Measurements from ENCODE around the gene CD53.

DNA sequence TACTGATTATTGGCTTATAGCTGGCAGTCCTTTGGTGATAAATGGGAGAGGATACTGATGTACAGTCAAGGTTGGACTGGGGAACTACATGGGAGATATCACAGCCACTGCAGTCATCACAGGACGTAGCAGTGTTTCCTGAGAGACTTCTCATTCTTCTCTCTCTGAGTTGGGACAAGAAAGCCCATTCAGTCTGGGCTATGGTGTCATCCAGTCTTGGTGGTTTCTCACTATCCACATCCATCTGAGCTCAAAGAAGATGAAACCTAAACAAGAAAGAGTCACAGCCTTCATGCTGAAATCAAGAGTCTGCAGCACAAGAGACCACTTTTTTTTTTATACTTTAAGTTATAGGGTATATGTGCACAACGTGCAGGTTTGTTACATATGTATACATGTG lies 12.8 kb upstream of the CD53 start:
- TF ChIP-seq CTCF (conservative IDR thresholded peaks at IDR 0.05; ENCODE audit: low read depth, low read length) (no peak), POLR2A (IDR thresholded peaks at IDR 0.05; ENCODE audit: low read depth, low read length) (no peak), RAD21 (IDR thresholded peaks at IDR 0.05; ENCODE audit: low read length) (no peak), CEBPB (IDR thresholded peaks at IDR 0.05; ENCODE audit: low read depth, low read length) (no peak), MXI1 (IDR thresholded peaks at IDR 0.05; ENCODE audit: borderline replicate concordance, low read depth, low read length) (no peak), BHLHE40 (IDR thresholded peaks at IDR 0.05; ENCODE audit: low read depth, low read length) (no peak), MAFK (IDR thresholded peaks at IDR 0.05; ENCODE audit: low read depth, low read length) (no peak), RFX5 (IDR thresholded peaks at IDR 0.05; ENCODE audit: low read depth, low read length) (no peak), SMC3 (IDR thresholded peaks at IDR 0.05; ENCODE audit: low read depth, low read length) (no peak)
- TF ChIP-seq, protein P1, sequence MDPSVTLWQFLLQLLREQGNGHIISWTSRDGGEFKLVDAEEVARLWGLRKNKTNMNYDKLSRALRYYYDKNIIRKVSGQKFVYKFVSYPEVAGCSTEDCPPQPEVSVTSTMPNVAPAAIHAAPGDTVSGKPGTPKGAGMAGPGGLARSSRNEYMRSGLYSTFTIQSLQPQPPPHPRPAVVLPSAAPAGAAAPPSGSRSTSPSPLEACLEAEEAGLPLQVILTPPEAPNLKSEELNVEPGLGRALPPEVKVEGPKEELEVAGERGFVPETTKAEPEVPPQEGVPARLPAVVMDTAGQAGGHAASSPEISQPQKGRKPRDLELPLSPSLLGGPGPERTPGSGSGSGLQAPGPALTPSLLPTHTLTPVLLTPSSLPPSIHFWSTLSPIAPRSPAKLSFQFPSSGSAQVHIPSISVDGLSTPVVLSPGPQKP (IDR thresholded peaks at IDR 0.05; ENCODE audit: borderline replicate concordance, low read depth, low read length) = no peak

Measured in IMR-90 (cell line).